Fibroblast of gingiva (primary cell): Measurements from ENCODE around the gene RBMS3.
A peak's percentile ranks its signal among the peaks of the same experiment; 100 is the strongest.

Source experiments
- DNase-seq: peaks from one replicate; pipeline ENCODE4 v3.0.0-alpha.2; 2011; ENCODE audit warnings: low read depth

Gene RBMS3

DNA sequence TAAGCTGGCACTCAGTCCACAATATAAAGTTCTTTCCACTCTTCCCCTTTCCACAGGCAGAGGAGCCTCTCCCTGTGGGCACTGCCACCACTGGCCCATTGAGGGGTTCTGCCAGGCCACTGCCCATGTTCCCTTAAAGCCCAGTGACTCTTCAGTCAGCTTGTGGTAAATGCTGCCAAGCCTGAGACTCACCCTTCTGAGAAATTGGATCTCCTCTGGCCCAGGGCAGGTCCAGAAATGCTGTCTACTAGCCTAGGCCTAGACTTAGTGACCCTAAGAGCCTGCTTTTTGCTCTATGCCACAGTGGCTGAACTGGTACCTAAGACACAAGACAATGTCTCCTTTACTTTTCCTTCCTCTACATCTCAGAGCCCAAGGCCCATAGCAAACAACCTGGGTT is 295.8 kb downstream of the RBMS3 start:
- DNase-seq: no peak

DNA sequence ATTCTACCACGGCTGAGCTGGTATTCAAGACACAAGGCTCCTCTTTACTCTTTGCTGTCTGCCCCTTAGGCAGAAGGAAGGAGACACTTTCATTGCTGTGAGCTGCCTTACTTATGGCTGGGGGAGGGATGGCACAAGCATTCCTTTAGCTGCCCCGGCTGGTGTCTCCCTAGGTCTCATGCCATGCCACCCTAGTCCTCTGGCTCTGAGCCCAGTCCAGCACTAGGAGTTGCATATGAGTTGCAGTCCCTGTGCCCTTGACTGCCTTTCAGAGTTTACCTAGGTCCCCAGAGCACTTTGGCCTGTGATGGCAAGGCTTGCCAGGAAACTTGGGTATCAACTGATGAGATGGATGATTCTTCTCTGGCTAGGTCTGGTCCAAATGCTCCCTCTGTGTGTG is 296.4 kb downstream of the RBMS3 start:
- DNase-seq: no peak

DNA sequence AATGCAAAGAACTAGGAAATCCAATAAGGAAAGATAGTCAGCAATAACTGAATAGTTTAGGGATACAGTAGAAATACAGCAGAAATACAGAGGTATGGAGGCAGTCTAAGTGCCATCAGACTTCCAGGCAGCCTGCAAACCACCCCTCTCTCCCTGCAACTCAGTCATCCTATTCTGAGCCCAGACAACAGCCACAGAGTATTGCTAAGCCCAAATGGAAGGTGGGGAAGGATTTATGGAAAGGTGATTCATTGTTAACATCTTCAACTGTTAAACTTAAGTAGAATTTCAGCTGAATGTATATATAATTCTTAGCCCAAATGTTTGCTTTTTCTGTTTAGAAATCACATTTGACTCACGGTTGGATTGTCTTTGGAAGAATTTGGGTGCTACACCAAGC is 300.4 kb downstream of the RBMS3 start:
- DNase-seq: no peak

DNA sequence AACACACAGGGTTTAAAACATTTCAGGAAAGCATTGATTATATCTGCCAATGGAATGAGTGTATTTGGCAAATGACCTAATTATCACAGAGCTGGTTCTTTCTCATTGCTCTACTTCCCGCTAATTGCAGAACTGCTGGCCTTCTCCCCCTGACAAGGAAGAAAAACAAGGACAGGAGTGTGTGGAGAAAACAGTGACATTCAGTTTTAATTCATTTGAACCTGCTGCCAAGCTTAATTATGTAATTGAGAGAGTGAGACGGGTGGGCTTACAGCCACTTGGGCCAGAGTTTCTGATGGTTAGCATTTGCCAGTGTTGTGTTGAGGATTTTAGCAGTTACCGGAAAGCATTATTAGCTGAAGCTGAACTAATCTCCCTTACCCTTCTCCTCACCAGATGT is 301.4 kb downstream of the RBMS3 start:
- no peak for DNase-seq

GRCh38 chr3:29583861-29584260 is 303.0 kb downstream of the RBMS3 start:
- DNase-seq: no peak

DNA sequence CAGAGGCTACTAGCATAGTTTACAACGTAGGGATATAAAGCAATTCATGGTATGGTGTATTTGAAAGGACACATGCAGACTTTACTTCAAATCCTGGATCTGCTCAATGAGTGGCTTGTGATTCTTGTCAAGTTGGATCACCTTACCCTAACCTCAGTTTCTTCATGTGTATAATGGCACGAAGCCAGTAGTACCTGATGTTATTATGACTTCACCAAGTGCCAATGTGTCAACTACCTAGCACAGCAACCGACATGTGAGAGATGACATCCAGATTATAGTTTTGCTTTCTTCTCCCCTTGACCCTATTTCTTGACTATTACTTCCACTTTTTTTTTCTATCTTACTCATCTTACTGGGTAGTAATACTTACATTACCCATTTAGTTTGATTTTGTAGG is 304.5 kb downstream of the RBMS3 start:
- DNase-seq: no peak

DNA sequence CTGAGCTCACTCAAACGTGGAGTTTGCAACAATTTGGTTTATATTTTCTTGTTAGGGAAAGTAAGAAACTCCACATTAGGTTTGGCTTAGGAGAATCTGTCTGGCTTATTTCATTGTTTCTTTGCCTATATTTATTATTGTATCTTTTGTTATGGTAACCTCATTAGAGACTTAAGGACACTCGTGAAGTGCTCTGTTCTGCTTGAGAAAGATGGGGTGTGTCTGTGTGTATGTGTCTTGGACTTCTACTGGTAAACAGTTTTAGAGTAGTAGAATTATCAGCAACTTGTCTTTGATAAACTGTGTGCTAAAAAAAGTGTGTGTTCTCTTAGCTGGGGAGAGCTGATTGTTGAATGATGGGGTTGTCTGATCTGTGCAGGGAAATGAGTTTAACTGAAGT is 306.5 kb downstream of the RBMS3 start:
- DNase-seq: no peak

- no peak for DNase-seq
These were observed 309.1 kb downstream of the RBMS3 start for GRCh38 chr3:29590012-29590411.

- DNase-seq: no peak
These were observed 309.6 kb downstream of the RBMS3 start for GRCh38 chr3:29590461-29590860.

GRCh38 chr3:29591579-29591978 is 310.7 kb downstream of the RBMS3 start:
- no peak for DNase-seq

DNA sequence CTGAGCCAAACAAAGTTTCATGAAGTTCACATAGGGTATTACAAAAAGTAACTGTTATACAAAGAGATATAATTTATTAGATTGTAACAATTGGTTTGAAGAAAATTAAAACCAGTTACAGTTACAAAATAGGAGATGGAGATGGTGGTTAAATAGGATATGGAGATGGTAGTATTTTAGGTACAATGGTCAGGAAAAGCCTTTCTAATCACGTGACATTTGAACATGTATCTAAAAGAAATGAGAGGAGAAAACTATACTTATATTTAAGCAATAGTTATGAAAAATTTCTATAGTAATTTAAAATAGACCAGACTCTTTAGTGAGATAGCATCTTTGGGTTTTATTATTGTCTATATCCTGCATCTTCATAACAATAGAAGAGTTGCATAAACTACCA is 312.9 kb downstream of the RBMS3 start:
- no peak for DNase-seq

- DNase-seq: no peak
These were observed 313.4 kb downstream of the RBMS3 start for GRCh38 chr3:29594261-29594660.

DNA sequence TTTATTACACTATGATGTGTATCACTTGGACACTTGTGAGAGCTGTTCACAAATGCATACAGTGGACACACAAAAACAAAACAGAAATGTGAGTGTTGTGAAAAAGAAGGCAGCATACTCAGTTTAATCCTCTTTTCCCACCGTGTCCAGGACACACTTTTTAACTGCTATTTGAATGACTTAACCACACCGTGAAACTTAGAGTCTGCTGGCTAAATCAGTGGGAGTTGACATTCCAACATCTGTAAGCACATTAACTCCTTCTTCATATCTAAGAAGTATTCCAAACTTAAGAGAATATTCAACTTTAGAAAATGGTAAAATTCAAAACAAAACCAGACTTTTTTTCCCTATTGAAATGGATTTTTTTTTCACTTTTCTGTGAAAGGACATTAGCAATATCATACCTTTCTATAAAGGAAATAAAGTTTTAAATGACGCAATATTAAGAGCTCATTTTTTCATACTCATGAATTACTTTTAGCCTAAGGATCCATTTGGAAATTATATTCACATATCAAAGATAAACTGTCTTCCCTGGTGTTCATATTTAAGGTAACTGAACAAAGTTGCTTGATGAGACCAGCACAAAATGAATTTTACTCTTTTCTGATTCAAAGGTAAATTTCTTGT is 316.6 kb downstream of the RBMS3 start:
- no peak for DNase-seq

- no peak for DNase-seq
These were observed 321.2 kb downstream of the RBMS3 start for GRCh38 chr3:29601861-29602585.

DNA sequence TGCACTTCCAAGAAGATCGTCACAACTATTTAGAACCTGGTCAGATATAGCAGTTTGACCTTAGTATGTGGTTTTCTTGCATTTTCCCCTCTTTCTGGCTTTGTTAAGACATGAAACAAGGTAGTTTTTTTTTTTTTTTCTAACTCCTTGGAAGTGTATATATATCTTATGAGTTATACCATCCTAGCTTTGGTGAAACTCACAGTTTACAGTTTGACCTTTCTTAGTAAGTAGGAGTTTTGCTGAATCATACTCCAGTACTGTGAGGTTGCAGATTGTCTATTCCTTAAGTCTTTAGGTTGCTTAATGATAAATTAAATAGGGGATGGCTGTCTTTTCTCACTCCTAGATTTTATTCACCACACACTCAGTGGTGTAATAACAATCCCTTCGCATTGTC is 325.0 kb downstream of the RBMS3 start:
- peak; percentile 83 for DNase-seq

- DNase-seq: peak; percentile 43
These were observed 325.5 kb downstream of the RBMS3 start for GRCh38 chr3:29606416-29606815.

GRCh38 chr3:29608414-29609327 is 327.8 kb downstream of the RBMS3 start:
- DNase-seq: no peak

DNA sequence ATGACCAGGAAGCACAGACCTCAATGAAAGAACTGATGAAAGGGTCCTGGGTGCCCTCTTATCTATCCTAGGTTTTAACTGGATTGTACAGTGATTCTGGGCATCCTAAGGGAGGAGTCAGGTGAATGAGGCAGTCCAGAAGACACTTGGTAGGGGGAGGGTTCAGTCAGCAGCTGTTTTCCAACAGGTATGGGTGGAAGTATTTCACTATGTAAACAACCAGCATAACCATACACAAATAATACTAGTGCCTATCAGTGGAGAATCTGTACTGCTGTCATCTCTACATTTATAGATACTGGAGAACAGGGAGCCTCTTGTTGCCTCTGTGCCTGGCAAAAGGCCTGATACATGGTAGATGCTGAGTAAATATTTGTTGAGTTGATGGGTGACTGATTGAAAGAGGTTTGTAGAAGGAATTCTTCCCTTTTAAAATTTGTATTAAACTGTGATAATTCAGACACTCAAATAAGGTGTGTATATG is 328.5 kb downstream of the RBMS3 start:
- no peak for DNase-seq

GRCh38 chr3:29610781-29611180 is 329.9 kb downstream of the RBMS3 start:
- no peak for DNase-seq

DNA sequence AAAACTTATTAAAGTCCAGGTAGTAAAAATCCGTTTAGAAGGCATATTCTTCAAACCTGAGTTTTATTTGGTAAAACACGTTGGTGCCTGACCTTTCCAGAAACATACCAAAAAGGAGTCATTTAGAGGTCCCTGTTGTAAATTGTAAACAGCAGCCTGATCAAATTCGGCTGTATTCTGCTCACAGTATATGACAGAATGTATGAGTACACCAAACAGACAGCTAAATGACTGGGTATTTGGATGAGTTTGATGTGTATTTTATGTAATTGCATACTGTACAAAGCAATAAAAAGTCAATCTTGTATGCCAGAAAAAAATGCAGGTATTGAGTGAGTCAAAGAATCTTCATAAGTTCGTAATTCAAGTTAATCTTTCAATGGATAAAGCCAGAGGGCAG is 330.4 kb downstream of the RBMS3 start:
- DNase-seq: no peak

DNA sequence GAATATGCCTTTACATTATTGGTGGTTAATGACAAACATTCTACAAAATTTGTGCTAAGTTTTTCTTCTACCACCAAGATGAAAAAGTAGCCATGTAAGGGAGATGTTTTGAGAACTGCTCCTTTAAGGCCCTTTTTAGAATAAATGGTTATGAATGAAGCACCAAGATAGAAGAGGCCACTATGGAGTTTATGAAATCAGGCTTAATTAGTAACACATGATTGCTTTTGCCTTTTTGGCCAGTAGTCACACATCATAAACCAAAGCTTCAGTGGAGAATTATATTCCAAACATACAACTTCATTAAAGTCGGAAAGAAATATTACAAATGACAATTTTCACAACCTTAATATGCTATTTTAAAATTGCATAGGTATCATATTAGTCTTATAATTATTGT is 331.7 kb downstream of the RBMS3 start:
- DNase-seq: peak; percentile 34

- no peak for DNase-seq
These were observed 334.1 kb downstream of the RBMS3 start for GRCh38 chr3:29614954-29615353.
